ENCODE measurements around the gene SVIL.
A peak's percentile ranks its signal among the peaks of the same experiment; 100 is the strongest.
"Not testable (repeated sequence)": the region's sequence is repeated elsewhere in the genome, so short reads cannot be mapped to it uniquely, and the experiment has no call there.

The SVIL gene

DNA sequence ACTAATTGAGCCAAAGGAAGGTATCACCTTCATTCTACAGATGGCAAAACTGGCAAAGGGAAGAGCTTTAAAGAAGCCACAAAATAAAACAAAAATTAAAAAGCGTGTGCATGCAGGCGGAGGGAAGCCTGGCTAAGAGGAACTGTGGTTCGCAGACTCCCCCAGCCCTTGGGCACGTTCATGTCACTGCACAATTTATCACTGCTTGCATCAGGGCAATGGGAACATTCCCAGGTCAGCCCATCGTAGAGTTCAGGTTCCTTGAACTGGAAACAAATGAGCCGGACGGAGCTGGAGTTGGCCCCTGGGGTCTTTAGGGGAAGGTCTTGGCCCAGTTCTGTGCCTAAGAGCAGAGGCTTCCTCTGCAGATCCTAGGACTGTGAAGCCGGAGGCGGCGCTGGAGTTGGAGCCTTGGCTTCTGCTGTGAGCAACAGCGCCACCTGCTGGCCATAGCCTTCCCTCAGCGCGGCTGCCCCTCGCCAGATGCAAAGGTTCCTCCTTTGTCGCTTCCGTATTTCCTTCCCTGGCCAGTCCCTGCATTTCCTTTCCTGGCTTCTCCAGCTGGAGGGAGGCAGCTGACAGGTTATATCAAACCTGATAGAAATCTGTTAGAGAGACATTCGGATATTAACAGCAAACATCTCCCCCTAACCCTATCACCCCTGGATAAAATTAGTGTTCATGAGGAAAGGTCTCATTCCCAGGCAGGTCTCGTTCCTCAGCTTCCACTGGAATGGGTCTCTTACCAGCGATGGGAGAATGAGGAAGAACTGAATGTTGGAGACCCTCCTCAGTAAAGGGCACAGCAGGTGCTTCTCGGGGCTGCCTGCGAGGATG lies 185.8 kb downstream of the SVIL start:
- peak; percentile 36 for DNase-seq

DNA sequence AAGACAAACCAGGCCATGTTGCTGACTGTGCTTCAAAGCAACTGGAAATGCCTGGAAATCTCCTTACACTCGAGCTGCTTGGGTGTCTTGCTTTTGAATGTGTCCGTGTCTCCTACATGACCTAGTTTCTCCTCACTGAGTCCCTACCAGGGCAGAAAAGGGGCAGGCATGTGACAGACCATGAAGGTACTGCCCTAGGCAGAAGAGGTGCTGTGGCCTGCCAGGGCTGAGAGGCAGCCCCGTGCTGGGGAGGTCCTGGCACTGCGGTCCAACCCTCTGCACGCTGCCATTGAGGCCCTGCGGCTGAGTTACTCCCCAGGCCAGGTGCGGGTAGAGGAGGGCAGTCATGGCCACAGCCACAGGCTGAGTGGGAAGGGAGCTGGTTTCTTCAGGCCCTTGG lies 186.6 kb downstream of the SVIL start:
- DNase-seq = no peak

DNA sequence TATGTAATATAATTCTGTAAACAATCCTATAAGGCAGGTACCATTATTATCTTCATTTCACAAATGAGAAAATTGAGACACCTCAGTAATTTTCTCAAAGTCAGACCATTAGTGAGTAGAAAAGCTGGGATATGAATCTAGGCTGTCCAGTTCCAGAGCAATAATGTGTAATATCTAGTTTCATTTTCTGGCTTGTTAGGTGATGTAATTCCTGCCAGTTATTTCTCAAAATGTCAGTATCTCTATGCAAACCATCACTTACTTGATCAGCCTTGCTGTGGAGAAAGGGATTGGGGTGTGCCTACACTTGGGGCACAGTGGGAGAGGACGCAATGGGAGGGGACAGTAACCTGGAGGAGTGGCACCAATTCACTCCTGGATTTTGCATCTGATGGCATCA lies 188.4 kb downstream of the SVIL start:
- DNase-seq = no peak

DNA sequence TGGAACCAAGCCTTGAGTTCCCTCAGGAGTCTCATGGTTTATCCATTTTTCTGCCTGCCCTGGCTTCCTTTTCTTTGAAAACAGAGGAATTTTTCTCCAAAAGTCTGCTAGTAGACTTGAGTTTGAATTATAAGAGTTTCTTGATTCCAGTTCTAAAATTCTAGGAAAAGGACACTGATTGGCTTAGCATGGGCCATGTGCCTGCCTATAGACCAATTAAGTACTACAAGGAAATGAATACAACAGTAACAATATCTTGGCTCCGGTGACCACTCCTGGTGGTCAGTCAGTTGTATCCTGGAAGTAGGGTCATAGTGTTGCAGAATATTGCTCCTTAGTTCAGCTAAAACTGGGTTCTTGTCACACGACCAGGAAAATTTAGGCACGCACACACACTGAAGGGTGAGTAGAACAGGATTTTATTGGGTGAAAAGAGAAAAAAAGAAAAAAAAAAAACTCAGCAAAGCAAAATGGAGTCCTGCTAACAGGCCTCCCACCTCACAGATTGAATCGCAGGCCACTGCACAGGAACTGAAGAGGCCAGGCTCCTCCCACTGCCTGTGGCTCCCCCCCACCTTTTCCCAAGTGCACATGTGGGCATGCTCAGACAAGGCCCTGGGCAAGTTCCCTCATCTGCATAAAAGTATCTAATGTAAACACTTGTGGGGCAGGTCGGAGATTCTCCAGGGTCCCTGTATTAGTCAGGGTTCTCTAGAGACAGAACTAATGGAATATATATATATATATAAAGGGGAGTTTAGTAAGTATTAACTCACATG lies 190.8 kb downstream of the SVIL start:
- no peak for DNase-seq

DNA sequence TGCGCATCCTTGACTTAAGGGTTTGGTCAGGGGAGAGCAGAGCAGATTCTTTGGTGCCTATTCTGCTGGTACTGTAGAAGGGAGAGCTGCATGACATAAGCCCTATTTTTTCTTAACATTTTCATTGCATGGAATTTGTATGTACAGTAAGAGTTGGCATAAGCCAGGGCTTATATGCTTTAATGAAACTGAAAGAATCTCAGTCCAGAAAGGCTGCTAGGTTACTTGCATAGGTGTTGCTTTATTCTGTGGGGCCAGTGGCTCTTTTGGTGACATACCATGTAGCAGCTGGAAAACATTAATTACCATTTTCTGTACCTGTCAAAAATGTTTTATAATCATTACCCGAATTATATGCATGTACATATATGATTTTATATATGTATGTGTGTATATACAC lies 193.8 kb downstream of the SVIL start:
- DNase-seq = no peak

DNA sequence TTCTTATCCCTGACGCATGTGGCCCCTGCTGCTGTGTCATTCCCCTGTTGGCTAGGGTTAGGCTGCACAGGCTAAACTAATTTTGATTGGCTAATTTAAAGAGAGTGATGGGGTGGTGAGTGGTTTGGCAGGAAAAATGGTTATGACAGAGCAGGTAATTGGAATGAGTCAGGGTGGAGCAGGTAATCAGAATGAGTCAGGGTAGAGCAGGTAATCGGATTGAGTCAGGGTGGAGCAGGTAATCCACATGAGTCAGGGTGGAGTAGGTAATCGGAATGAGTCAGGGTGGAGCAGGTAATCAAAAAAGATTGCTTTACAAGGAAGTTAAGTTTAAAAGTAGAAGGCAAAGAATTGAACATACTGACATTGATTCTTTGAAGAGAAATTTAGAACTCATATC lies 195.8 kb downstream of the SVIL start:
- DNase-seq = not testable (repeated sequence)

DNA sequence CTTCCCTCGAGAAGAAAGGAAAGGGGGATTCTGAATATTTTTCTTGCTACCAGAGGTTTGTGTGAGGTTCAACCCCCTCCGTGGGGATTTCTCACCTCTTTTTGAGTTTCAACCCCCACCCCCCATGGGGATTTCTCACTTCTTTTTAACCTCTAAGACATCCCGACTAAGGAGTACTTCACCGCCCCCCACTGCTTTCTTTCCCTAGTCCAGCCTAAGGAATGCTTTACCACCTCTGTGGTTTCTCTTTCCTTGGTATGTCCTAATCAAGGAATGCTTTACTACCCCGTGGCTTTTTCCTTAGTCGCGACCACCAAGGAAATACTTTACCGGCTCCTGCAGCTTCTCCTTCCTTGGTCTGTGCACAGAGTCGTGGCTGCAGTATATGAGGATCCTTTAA lies 196.5 kb downstream of the SVIL start:
- no peak for DNase-seq

DNA sequence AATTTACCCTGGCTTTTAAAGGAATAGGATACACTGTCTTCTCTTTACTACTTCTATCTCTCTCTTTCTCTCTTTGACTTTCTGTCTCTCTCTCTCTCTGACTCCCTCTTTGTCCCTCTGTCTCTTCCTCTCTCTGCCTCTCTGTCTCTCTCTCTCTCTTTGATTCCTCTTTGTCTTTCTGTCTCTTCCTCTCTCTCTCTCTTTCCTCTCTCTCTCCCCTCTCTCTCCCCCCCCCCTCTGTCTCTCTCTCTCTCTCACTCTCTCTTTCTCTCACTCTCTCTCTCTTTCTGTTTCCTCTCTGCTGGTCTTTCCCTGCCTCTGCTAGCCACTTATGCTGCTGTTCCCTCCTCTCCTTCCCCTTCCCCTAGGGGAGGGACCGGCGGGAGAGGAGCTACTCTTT lies 196.9 kb downstream of the SVIL start:
- DNase-seq = no peak

DNA sequence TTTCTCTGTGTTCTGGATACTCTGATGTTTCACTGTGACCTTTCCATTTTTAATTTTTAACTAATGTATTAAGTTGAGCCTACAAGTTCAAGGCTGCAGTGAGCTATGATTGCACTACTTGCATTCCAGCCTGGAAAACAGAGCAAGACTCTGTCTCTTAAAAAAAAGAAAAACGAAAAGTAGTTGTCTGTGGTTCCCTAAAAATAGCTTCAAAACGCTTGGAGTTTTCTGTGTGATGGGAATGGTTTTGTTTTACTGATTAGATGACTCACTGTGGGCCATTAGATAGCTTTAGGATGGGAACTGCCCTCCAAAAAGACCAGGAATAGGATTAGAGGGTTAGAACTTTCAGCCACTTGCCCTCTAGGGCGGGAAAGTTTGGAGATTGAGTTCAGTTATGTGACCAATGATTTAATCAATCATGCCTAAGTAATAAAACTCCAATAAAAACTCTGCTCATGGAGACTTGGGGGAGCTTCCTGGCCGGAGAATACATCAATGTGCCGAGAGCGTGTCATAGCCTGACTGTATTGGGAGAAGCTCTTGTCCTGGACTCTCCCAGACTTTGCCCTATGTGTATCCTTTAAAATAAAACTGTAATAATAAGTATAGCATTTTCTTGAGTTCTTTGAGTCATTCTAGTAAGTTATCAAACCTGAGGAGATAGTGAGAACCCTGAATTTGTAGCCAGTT lies 198.8 kb downstream of the SVIL start:
- no peak for DNase-seq

DNA sequence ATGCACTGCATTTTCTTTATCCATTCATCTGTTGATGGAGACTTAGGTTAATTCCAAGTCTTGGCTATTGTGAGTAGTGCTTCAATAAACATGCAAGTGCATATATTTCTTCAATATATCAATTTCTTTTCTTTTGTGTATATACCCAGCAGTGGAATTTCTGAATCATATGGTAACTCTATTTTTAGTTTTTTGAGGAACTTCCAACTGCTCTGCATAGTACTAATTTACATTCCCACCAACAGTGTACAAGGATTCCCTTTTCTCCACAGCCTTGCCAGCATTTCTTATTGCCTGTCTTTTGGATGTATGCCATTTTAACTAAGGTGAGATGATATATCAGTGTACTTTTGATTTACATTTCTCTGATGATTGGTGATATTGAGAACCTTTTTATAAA lies 200.7 kb downstream of the SVIL start:
- DNase-seq = no peak

DNA sequence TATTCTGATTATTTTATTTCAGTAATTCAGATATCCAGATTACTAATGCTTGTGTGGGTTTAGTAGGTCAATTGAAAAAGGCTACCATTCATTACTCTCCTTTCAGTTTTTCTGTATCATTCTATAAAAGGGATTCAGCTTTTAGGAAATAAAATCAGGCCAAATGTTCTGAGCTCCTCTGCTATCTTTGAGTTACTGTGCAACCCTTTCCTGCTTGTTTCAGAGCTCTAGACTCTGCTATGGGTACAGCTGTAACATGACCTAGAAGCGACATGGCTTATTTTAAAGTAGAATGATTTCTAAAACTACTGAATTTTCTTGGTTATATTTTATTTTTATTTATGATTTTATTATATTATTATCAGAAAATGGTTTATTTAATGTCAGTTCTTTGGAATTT lies 203.1 kb downstream of the SVIL start:
- no peak for DNase-seq

DNA sequence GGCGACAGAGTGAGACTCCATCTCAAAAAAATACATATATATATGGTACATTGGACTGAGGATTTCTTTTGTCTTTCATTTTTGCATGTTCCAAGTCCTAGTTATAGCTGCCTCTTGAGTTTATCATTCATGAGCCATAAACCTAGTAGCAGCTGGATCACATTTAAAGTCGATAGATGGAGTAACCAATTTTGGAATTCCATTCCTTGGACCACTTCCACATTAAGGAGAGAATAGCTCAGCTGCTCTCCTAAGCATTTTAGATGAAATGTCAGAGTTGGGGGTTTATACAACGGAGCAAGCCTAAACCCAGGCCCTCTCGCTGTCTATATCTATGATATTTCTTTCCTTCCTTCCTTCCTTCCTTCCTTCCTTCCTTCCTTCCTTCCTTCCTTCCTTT lies 204.7 kb downstream of the SVIL start:
- DNase-seq = no peak

DNA sequence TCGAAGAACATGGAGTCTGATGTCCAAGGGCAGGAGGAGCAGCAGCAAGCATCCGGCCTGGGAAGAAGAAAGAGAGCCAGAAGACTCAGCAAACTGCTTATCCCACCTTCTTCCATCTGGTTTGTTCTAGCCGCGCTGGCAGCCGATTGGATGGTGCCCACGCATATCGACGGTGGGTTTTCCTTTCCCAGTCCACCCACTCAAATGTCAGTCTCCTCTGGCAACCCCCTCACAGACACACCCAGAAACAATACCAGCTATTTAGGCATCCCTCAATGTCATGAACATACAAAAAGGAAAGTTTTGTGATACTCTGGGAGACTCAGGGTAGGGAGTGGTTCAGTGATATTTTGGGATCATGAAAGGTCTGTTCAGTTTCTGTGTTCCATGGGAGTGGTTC lies 206.3 kb downstream of the SVIL start:
- no peak for DNase-seq

DNA sequence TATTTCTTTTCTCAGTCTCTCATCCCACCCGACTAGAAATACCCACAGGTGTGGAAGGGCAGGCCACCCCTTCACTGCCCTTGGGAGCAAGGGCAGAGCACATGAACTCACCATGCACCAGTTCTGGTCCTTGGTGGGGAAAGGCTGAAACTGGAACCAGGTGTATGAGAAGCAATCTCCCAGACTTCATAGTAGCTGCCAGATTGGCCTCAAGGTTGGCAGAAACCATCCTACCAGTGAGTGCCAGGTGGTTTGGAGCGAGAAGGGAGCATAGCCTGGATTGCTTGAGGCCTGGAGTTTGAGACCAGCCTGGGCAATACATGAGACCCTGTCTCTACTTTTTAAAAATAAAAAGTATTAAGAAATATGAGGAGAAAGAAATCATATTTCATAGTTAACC lies 207.1 kb downstream of the SVIL start:
- no peak for DNase-seq

DNA sequence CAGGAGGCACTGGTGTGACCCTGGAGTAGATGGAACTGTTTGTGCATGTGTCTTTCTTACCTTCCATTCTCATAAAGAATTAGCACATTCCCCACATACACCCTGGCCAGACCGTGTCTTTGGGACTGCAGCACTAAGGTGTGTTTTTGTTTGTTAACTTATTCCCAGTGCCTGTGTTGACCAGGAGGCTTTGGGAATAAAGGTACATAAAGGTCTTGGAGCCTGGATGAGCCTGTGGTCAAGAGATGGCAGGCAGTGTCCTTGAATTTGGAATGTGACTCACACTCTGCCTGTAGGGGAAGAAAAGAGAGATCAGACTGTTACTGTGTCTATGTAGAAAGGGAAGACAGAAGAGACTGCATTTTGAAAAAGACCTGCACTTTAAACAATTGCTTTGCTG lies 208.4 kb downstream of the SVIL start:
- DNase-seq = no peak

DNA sequence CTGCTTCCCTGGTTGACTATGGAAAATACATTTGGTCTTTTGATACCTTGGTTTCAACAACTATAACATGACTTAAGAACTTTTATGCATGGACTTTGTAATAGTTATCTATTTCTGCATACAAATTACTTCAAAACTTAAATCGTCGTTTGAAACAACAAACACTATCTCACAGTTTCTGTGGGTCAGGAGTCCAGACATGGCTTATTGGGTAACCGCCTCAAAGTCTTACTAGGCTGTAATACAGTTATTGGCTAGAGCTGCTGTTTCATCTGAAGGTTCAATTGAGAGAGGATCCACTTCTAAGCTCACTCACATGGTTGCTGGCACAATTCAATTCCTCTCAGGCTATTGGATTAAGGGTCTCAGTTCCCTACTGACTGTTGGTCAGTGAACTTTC lies 210.8 kb downstream of the SVIL start:
- no peak for DNase-seq

DNA sequence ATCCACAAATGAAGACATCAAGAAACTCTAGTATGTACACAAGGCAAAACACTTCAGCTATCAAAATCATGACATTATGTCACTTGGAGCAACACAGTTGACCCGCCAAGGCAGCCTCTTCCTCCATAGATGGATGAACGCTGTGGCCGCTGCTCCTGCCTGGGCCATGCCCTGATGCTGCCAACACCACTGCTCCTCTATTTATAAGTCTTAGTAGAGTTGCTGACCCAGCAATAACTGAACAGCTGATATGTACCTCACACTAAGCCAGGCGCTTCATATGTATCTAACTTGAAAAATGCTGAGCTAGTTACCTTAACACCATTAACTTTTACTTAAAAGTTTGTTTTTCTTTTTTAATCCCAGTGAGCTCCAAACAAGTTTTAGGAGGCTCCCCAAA lies 214.0 kb downstream of the SVIL start:
- no peak for DNase-seq

DNA sequence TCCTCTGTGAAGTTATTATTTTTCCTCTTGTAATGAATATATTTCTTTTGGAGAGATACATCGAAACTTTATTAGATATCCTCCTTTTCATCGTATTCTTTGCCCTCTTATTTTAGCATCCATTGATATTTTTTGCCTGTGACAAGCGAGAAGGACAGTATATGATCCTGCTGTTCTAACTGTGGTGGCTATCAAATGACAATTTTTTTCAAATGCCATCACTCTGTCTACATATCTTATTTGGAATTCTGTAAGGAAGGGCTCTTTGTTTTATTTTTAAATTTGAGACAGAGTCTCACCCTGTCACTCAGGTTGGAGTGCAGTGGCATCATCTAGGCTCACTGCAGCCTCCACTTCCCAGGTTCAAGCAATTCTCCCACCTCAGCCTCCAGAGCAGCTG lies 217.4 kb downstream of the SVIL start:
- DNase-seq = no peak

DNA sequence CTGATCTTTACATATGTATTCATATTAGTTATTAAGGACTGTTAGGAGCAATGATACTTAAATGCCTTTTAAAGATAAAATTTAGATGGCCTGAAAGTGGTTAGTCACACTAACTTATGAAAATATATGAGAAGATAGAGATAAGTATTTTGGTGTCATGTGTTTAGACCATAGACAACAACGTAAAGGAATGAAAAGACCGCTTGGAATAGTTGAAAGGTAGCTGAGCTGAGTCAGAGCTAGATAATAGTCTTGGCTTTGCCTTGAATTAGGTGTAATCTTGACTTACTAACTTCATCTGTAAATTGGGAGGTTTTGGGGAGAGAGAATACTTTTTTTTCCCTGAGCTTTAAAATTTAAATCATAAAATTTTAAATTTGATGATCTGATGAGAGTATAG lies 218.9 kb downstream of the SVIL start:
- DNase-seq = no peak

DNA sequence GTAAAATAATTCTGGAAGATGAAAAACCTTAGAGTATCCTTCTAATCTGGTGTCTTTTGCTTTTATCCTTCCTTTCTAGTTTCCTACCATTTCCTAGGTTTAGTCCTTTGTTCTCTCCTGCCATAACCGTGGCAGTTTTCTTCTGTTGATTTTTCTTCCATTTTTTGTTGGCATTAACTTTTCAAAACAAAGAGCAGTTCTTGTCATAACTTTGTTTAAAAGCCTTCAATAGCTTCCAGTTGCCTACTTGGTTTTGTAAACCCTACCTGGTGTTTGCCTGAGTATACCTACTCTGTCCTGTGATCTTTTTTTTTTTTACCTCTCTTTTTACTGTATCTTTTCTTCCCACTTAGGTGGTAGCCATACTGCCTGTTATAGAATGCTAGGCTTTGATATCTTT lies 220.3 kb downstream of the SVIL start:
- no peak for DNase-seq

DNA sequence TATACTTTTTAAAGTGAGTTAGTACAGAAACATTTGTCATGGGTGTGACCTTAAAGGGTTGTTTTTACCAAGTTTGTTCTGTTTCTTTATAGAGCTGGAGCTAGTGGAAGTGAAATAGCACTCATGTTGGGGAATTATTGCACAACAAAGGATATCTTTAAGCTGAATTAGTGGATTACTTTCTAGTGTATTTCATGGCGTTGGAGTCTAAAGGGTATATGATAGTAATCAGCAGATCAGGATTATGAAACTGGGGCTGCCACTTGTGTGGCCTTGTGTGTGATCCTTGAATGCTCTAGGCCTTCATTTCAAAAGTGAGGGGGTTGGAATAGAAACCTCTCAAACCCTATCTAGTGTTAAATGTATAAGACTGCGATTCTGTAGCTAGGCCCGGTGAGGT lies 222.3 kb downstream of the SVIL start:
- no peak for DNase-seq

DNA sequence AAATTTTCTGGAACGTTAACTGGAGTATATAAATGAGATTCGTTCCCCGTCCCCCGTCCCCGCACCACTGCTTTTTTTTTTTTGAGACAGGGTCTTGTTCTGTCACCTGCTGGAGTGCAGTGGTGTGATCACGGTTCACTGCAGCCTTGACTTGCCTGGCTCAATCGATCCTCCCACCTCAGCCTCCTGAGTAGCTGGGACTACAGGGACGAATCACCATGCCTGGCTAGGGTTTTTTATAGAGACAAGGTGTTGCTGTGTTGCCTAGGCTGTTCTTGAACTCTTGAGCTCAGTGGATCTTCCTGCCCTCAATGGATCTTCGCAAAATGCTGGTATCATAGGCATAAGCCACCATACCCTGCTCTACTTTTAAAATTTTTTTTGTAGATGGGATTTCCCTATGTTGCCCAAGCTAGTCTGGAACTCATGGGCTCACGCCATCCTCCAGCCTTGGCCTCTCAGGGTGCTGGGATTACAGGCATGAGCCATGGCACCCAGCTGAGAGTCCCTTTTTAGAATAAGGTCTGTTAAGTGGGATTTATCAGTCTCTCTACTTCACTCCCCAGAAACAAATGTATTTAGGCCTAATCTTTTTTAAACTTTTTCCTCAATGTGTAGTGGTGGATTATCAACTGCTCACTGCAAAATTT lies 223.0 kb downstream of the SVIL start:
- no peak for DNase-seq
